Muscle layer of colon (tissue), 2 donors: Measurements from ENCODE around the gene MKX.

ENCODE experiments used
- H3K27ac ChIP-seq: one replicate; pipeline ENCODE4 v1.7.0; 2013; ENCODE audit warnings: low read depth, mild to moderate bottlenecking, low read length, moderate library complexity
- H3K27me3 ChIP-seq, 2 donors: one replicate each; pipeline ENCODE4 v1.7.0; 2013; ENCODE audit warnings: low read length in 2 of 2, mild to moderate bottlenecking in 2 of 2; ENCODE audit not compliant: insufficient read depth in 2 of 2, control insufficient read depth in 1 of 2
- H3K36me3 ChIP-seq: one replicate; pipeline ENCODE4 v1.7.0; 2013; ENCODE audit warnings: mild to moderate bottlenecking, low read length; ENCODE audit not compliant: insufficient read depth
- H3K4me1 ChIP-seq: one replicate; pipeline ENCODE4 v1.7.0; 2013; ENCODE audit warnings: mild to moderate bottlenecking, low read length; ENCODE audit not compliant: insufficient read depth
- H3K4me3 ChIP-seq, 2 donors: one replicate each; pipeline ENCODE4 v1.7.0; 2013; ENCODE audit warnings: low read length in 2 of 2, low read depth in 1 of 2, mild to moderate bottlenecking in 1 of 2, moderate library complexity in 1 of 2
- H3K9ac ChIP-seq: one replicate; pipeline ENCODE4 v1.7.0; 2013; ENCODE audit warnings: low read length
- H3K9me3 ChIP-seq: one replicate; pipeline ENCODE4 v1.7.0; 2013; ENCODE audit warnings: mild to moderate bottlenecking, low read length
- donor health status: abdominal sarcoma.
- donor health status: Adenocarcinoma of cecum.

Gene MKX

GRCh38 chr10:27745732-27746396 is at the start of gene MKX:
Gene MKX, minus strand, starts transcription at chr10:27745819. Its CDS starts 2,404 bp downstream, at chr10:27743415.
- Histone ChIP-seq H3K36me3 (no peaks in the 10 kb centered on the region), H3K4me1 (peaks cover 33% of the 10 kb centered on the region), H3K9me3 (no peaks in the 10 kb centered on the region), H3K4me3 (peak within 1 kb of the TSS; percentile 54 to 77), H3K9ac (no peak within 1 kb of the TSS), H3K27me3 (peaks cover 35 to 75% of the 10 kb centered on the region in 2 donors), H3K27ac (no peak within 1 kb of the TSS)

GRCh38 chr10:27794157-27794556 is 48.5 kb upstream of the MKX start:
- Histone ChIP-seq H3K4me3 (no peak overlapping the region), H3K9me3 (no peaks in the 10 kb centered on the region), H3K36me3 (no peaks in the 10 kb centered on the region), H3K9ac (no peak overlapping the region), H3K27me3 (no peaks in the 10 kb centered on the region), H3K27ac (no peak overlapping the region), H3K4me1 (no peaks in the 10 kb centered on the region)

- Histone ChIP-seq H3K36me3 (no peaks in the 10 kb centered on the region), H3K27ac (no peak overlapping the region), H3K9me3 (no peaks in the 10 kb centered on the region), H3K4me3 (no peak overlapping the region), H3K9ac (no peak overlapping the region), H3K27me3 (no peaks in the 10 kb centered on the region), H3K4me1 (no peaks in the 10 kb centered on the region)
Measured at GRCh38 chr10:27792216-27792615, 46.6 kb upstream of the MKX start.

GRCh38 chr10:27784272-27784671 is 38.7 kb upstream of the MKX start:
- Histone ChIP-seq H3K4me3 (no peak overlapping the region), H3K27me3 (no peaks in the 10 kb centered on the region), H3K9ac (no peak overlapping the region), H3K9me3 (peaks cover 4% of the 10 kb centered on the region), H3K4me1 (no peaks in the 10 kb centered on the region), H3K27ac (no peak overlapping the region), H3K36me3 (no peaks in the 10 kb centered on the region)

GRCh38 chr10:27783660-27784059 is 38.0 kb upstream of the MKX start:
- Histone ChIP-seq H3K27ac (no peak overlapping the region), H3K4me1 (no peaks in the 10 kb centered on the region), H3K4me3 (no peak overlapping the region), H3K9me3 (peaks cover 4% of the 10 kb centered on the region), H3K36me3 (no peaks in the 10 kb centered on the region), H3K9ac (no peak overlapping the region), H3K27me3 (no peaks in the 10 kb centered on the region)

GRCh38 chr10:27779462-27780015 is 33.9 kb upstream of the MKX start:
- H3K9me3 ChIP-seq, result peaks cover 4% of the 10 kb centered on the region
- H3K27ac ChIP-seq, result no peak overlapping the region

GRCh38 chr10:27774831-27775230 is 29.2 kb upstream of the MKX start:
- H3K9me3 ChIP-seq, result no peaks in the 10 kb centered on the region
- H3K4me3 ChIP-seq, result no peak overlapping the region
- no peaks in the 10 kb centered on the region for H3K4me1 ChIP-seq
- no peak overlapping the region for H3K9ac ChIP-seq
- no peaks in the 10 kb centered on the region for H3K36me3 ChIP-seq
- H3K27ac ChIP-seq, result no peak overlapping the region
- H3K27me3 ChIP-seq, result no peaks in the 10 kb centered on the region

More at GRCh38 chr10:27779462-27780015, 33.9 kb upstream of the MKX start:
- Histone ChIP-seq H3K4me1 (no peaks in the 10 kb centered on the region), H3K27me3 (no peaks in the 10 kb centered on the region), H3K36me3 (no peaks in the 10 kb centered on the region), H3K4me3 (no peak overlapping the region), H3K9ac (no peak overlapping the region)

GRCh38 chr10:27771231-27771630 is 25.6 kb upstream of the MKX start:
- no peaks in the 10 kb centered on the region for H3K4me1 ChIP-seq
- no peak overlapping the region for H3K27ac ChIP-seq

GRCh38 chr10:27770181-27770580 is 24.6 kb upstream of the MKX start:
- no peak overlapping the region for H3K9ac ChIP-seq
- no peaks in the 10 kb centered on the region for H3K9me3 ChIP-seq
- no peak overlapping the region for H3K27ac ChIP-seq
- no peaks in the 10 kb centered on the region for H3K4me1 ChIP-seq
- H3K36me3 ChIP-seq, result no peaks in the 10 kb centered on the region
- H3K4me3 ChIP-seq, result no peak overlapping the region
- H3K27me3 ChIP-seq, result no peaks in the 10 kb centered on the region

More at GRCh38 chr10:27771231-27771630, 25.6 kb upstream of the MKX start:
- H3K4me3 ChIP-seq, result no peak overlapping the region
- no peaks in the 10 kb centered on the region for H3K36me3 ChIP-seq
- H3K27me3 ChIP-seq, result no peaks in the 10 kb centered on the region
- H3K9me3 ChIP-seq, result no peaks in the 10 kb centered on the region
- no peak overlapping the region for H3K9ac ChIP-seq

GRCh38 chr10:27760867-27761266 is 15.2 kb upstream of the MKX start:
- Histone ChIP-seq H3K4me1 (no peaks in the 10 kb centered on the region), H3K27ac (no peak overlapping the region), H3K9me3 (no peaks in the 10 kb centered on the region), H3K4me3 (no peak overlapping the region), H3K9ac (no peak overlapping the region), H3K36me3 (no peaks in the 10 kb centered on the region), H3K27me3 (no peaks in the 10 kb centered on the region)

- Histone ChIP-seq H3K4me1 (no peaks in the 10 kb centered on the region), H3K4me3 (no peak overlapping the region), H3K27ac (no peak overlapping the region), H3K9ac (no peak overlapping the region), H3K9me3 (no peaks in the 10 kb centered on the region), H3K36me3 (no peaks in the 10 kb centered on the region), H3K27me3 (no peaks in the 10 kb centered on the region)
Measured at GRCh38 chr10:27759483-27760272, 14.1 kb upstream of the MKX start.
